PFSK-1 (cell line): ENCODE results near the gene METTL6.

ENCODE experiments used
- FOXP2 ChIP-seq: optimal IDR thresholded peaks from 2 replicates; pipeline ENCODE3; 2011; ENCODE audit warnings: borderline replicate concordance, control low read depth, inconsistent platforms; ENCODE audit not compliant: insufficient read depth; ENCODE audit errors: extremely low read length, extremely low read depth
- POLR2AphosphoS5 ChIP-seq: IDR thresholded peaks from 2 replicates; pipeline ENCODE4 v1.6.1; 2012; ENCODE audit warnings: low read depth, mild to moderate bottlenecking, control low read depth, low read length, moderate library complexity
- SIN3A ChIP-seq: IDR thresholded peaks from 2 replicates; pipeline ENCODE4 v1.6.1; 2012; ENCODE audit warnings: mild to moderate bottlenecking, low read length, moderate library complexity, borderline replicate concordance; ENCODE audit not compliant: insufficient read depth
- TAF1 ChIP-seq: IDR thresholded peaks from 2 replicates; pipeline ENCODE4 v1.6.1; 2012; ENCODE audit warnings: low read length, control low read depth, borderline replicate concordance; ENCODE audit not compliant: insufficient read depth
- TF ChIP-seq, protein P1 (sequence below), 2 experiments: IDR thresholded peaks; 2 replicates each; pipeline versions ENCODE4 v1.6.1 to v1.8.0; 2011 to 2012; ENCODE audit warnings: low read depth in 2 of 2, low read length in 2 of 2, control low read depth in 1 of 2, inconsistent platforms in 1 of 2, mild to moderate bottlenecking in 1 of 2, moderate library complexity in 1 of 2; ENCODE audit not compliant: insufficient read depth in 1 of 2

The METTL6 gene

DNA sequence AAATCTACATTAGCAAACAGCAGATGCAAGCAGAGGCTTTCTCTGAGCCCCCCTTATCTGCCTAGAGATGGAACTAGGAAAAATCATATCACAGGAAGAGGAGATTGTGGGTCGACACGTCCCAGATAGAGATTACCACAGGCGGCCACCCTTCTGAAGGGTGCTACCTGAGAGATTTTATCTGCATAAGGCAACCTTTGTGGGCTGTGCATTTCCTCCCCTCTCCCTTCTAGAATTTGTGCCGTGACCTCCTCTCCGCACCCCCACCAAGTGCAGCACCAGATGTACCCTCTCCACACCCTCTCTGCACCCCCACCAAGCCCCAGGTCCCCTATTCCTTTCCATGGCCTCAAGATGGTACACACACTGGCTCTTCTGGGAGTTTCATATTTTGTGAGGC is 27.4 kb downstream of the METTL6 start:
- TF ChIP-seq, protein P1, sequence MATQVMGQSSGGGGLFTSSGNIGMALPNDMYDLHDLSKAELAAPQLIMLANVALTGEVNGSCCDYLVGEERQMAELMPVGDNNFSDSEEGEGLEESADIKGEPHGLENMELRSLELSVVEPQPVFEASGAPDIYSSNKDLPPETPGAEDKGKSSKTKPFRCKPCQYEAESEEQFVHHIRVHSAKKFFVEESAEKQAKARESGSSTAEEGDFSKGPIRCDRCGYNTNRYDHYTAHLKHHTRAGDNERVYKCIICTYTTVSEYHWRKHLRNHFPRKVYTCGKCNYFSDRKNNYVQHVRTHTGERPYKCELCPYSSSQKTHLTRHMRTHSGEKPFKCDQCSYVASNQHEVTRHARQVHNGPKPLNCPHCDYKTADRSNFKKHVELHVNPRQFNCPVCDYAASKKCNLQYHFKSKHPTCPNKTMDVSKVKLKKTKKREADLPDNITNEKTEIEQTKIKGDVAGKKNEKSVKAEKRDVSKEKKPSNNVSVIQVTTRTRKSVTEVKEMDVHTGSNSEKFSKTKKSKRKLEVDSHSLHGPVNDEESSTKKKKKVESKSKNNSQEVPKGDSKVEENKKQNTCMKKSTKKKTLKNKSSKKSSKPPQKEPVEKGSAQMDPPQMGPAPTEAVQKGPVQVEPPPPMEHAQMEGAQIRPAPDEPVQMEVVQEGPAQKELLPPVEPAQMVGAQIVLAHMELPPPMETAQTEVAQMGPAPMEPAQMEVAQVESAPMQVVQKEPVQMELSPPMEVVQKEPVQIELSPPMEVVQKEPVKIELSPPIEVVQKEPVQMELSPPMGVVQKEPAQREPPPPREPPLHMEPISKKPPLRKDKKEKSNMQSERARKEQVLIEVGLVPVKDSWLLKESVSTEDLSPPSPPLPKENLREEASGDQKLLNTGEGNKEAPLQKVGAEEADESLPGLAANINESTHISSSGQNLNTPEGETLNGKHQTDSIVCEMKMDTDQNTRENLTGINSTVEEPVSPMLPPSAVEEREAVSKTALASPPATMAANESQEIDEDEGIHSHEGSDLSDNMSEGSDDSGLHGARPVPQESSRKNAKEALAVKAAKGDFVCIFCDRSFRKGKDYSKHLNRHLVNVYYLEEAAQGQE (IDR thresholded peaks at IDR 0.05; ENCODE audit: insufficient read depth in 1 of 2, low read depth in 2 of 2, low read length in 2 of 2): no peak
- TF ChIP-seq POLR2AphosphoS5: no peak
- TF ChIP-seq TAF1: no peak
- TF ChIP-seq SIN3A: no peak
- TF ChIP-seq FOXP2: no peak

DNA sequence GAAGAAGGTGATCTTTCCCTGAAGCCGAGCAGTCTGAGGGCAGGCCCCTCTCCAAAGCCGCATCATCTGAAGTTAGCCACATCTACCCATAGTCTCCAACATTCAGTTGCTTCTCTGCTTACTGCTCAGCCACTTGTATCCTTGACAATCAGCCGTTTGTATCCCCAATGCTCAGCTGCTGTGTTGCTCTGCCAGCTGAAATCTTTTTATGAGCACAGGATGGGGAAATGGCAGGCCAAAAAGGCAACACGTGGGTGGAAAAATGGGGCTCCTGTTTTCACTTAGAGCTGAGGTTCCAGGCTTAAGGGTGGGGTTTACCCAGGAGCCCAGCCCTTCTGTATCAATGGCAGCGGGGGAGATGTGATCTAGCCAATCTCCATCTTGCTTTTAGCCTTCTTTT is 36.3 kb downstream of the METTL6 start:
- TF ChIP-seq TAF1: no peak
- TF ChIP-seq SIN3A: no peak
- TF ChIP-seq, protein P1 (IDR thresholded peaks at IDR 0.05; ENCODE audit: insufficient read depth in 1 of 2, low read depth in 2 of 2, low read length in 2 of 2): no peak
- no peak for TF ChIP-seq POLR2AphosphoS5
- no peak for TF ChIP-seq FOXP2

DNA sequence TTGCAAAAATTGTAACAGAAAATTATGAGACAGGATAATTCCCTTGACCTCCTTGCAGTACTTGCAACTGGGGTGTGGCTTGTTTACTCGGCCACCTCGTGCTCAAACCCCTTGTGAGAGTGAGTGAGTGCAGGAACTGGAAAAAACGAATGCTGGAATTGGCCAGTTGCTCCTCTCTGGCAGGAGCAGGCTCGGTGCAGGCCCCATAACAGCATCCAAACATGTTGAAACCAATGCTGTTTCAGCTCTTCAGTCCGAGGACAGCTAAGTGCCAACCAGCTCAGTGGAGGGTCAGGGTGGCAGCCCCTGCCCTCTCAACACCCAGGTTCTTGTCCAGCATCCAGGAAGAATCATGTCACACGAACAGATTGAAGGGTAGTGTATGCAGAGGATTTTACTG is 36.9 kb downstream of the METTL6 start:
- TF ChIP-seq POLR2AphosphoS5 (no peak), SIN3A (no peak), FOXP2 (no peak), TAF1 (no peak)
- TF ChIP-seq, protein P1 (IDR thresholded peaks at IDR 0.05; ENCODE audit: insufficient read depth in 1 of 2, low read depth in 2 of 2, low read length in 2 of 2): no peak

DNA sequence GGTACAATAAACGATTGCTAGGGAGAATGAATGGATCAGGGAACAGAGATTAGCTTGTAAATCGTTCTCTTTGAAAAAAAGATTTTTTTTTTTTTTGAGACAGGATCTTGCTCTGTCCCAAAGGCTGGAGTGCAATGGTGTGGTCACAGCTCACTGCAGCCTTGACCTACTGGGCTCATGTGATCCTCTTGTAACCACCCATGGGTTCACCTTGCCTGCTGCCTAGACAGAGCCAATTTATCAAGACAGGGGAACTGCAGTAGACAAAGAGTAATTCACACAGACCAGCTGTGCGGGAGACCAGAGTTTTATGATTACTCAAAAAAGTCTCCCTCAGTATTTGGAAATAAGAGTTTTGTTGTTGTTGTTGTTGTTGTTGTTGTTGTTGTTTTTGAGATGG is 39.6 kb downstream of the METTL6 start:
- TF ChIP-seq POLR2AphosphoS5 (no peak), SIN3A (no peak), TAF1 (no peak), FOXP2 (no peak)
- TF ChIP-seq, protein P1 (IDR thresholded peaks at IDR 0.05; ENCODE audit: insufficient read depth in 1 of 2, low read depth in 2 of 2, low read length in 2 of 2): no peak

DNA sequence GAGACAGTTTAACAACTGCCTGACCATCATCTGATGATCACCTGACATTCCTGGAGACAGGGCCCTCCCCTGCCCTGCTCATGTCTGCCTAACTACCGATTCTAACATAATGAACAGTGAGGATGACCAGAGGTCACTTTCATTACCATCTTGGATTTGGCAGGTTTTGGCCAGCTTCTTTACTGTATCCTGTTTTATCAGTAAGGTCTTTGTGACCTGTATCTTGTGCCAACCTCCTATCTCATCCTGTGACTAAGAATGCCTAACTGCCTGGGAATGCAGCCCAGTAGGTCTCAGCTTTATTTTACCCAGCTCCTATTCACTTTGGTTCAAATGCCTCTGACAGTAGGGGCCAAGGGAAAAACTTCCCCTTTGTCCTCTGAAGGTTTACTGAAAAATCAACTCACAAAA is 40.2 kb downstream of the METTL6 start:
- TF ChIP-seq SIN3A (no peak), TAF1 (no peak), POLR2AphosphoS5 (no peak), FOXP2 (no peak)
- TF ChIP-seq, protein P1 (IDR thresholded peaks at IDR 0.05; ENCODE audit: insufficient read depth in 1 of 2, low read depth in 2 of 2, low read length in 2 of 2): no peak
